GM18526 (cell line): Measurements from ENCODE around the gene CPNE2.

Experiments used
- POLR2A ChIP-seq: IDR thresholded peaks from 3 replicates; pipeline ENCODE4 v1.6.1; 2011; ENCODE audit not compliant: insufficient read length; ENCODE audit errors: extremely low read depth

Gene CPNE2

GRCh38 chr16:57089406-57089805 lies 3.0 kb upstream of the CPNE2 start:
- TF ChIP-seq POLR2A: no peak

- no peak for TF ChIP-seq POLR2A
Measured at GRCh38 chr16:57091200-57091974, 996 bp upstream of the CPNE2 start.

GRCh38 chr16:57092786-57093411 lies 516 bp downstream of the CPNE2 start:
- TF ChIP-seq POLR2A: no peak

- TF ChIP-seq POLR2A: no peak
Measured at GRCh38 chr16:57093666-57094564, 1.5 kb downstream of the CPNE2 start.

- TF ChIP-seq POLR2A: no peak
Measured at GRCh38 chr16:57094911-57095310, 2.5 kb downstream of the CPNE2 start.

- TF ChIP-seq POLR2A: no peak
Measured at GRCh38 chr16:57096192-57096591, 3.8 kb downstream of the CPNE2 start.

- TF ChIP-seq POLR2A: no peak
Measured at GRCh38 chr16:57096793-57097192, 4.4 kb downstream of the CPNE2 start.

GRCh38 chr16:57098188-57098841 lies 5.9 kb downstream of the CPNE2 start:
- TF ChIP-seq POLR2A: no peak

GRCh38 chr16:57100445-57100844 lies 8.1 kb downstream of the CPNE2 start:
- no peak for TF ChIP-seq POLR2A

GRCh38 chr16:57102888-57103851 lies 10.8 kb downstream of the CPNE2 start:
- TF ChIP-seq POLR2A: no peak

GRCh38 chr16:57104706-57105105 lies 12.3 kb downstream of the CPNE2 start:
- TF ChIP-seq POLR2A: no peak

- TF ChIP-seq POLR2A: no peak
Measured at GRCh38 chr16:57105184-57105583, 12.8 kb downstream of the CPNE2 start.

- TF ChIP-seq POLR2A: no peak
Measured at GRCh38 chr16:57106767-57107166, 14.4 kb downstream of the CPNE2 start.

GRCh38 chr16:57107321-57107922 lies 15.0 kb downstream of the CPNE2 start:
- TF ChIP-seq POLR2A: no peak

- TF ChIP-seq POLR2A: no peak
Measured at GRCh38 chr16:57108432-57108831, 16.0 kb downstream of the CPNE2 start.
